OCI-LY3 (cell line): Measurements from ENCODE around the gene ATP10B.

Experiments
- H2AFZ ChIP-seq: fragments of 200-600, 300-600 bp; shearing (Covaris generic); 2 replicates; pipeline ENCODE4 v1.6.0; 2014; ENCODE audit warnings: antibody characterized with exemption, low read depth, low read length
- H3K27ac ChIP-seq: fragments of 200-600, 300-600 bp; sonication (generic); 2 replicates; pipeline ENCODE4 v1.5.1; 2014; ENCODE audit warnings: mild to moderate bottlenecking, low read length, moderate library complexity, mixed read lengths
- H3K27me3 ChIP-seq: fragments of 200-600, 300-600 bp; sonication (generic); 2 replicates; pipeline ENCODE4 v1.6.1; 2014; ENCODE audit warnings: low read depth, low read length, mixed read lengths
- H3K36me3 ChIP-seq: fragments of 200-600, 300-600 bp; sonication (generic); replicated peaks from 2 replicates; pipeline ENCODE3; 2014; ENCODE audit warnings: low read depth, low read length, mixed read lengths
- H3K4me1 ChIP-seq: fragments of 300-600, 200-600 bp; sonication (generic); 2 replicates; pipeline ENCODE4 v1.6.1; 2014; ENCODE audit warnings: low read length, mixed read lengths
- H3K4me2 ChIP-seq: fragments of 200-600, 300-600 bp; sonication (generic); 2 replicates; pipeline ENCODE4 v1.6.1; 2014; ENCODE audit warnings: low read length, mixed read lengths
- H3K4me3 ChIP-seq: fragments of 300-600, 200-600 bp; sonication (generic); 2 replicates; pipeline ENCODE4 v1.5.1; 2014; ENCODE audit warnings: antibody characterized with exemption, mild to moderate bottlenecking, low read length, moderate library complexity
- H3K79me2 ChIP-seq: fragments of 300-600, 200-600 bp; shearing (Covaris generic); 2 replicates; pipeline ENCODE4 v1.6.1; 2014; ENCODE audit warnings: mild to moderate bottlenecking, low read length, mixed read lengths
- H3K9ac ChIP-seq: fragments of 300-600, 200-600 bp; shearing (Covaris generic); 2 replicates; pipeline ENCODE4 v1.6.0; 2014; ENCODE audit warnings: mild to moderate bottlenecking, low read length, moderate library complexity
- H3K9me3 ChIP-seq: fragments of 200-600, 300-600 bp; shearing (Covaris generic); 2 replicates; pipeline ENCODE4 v1.6.1; 2014; ENCODE audit warnings: low read length, mixed read lengths; ENCODE audit not compliant: insufficient read depth
- H4K20me1 ChIP-seq: fragments of 200-600, 300-600 bp; sonication (generic); 2 replicates; pipeline ENCODE4 v1.6.1; 2016; ENCODE audit warnings: low read length, mixed read lengths; ENCODE audit not compliant: insufficient read depth
- EZH2phosphoT487 ChIP-seq: fragments of 200-600 bp; shearing (Covaris generic); IDR thresholded peaks from 2 replicates; pipeline ENCODE4 v1.6.1; 2018; ENCODE audit warnings: antibody characterized with exemption, mixed run types, low read depth
- TF ChIP-seq, protein P1 (sequence below): fragments of 200-600, 300-600 bp; sonication (generic); IDR thresholded peaks from 2 replicates; pipeline ENCODE4 v1.5.1; 2014; ENCODE audit warnings: antibody characterized with exemption, low read length, low read depth

The ATP10B gene

DNA sequence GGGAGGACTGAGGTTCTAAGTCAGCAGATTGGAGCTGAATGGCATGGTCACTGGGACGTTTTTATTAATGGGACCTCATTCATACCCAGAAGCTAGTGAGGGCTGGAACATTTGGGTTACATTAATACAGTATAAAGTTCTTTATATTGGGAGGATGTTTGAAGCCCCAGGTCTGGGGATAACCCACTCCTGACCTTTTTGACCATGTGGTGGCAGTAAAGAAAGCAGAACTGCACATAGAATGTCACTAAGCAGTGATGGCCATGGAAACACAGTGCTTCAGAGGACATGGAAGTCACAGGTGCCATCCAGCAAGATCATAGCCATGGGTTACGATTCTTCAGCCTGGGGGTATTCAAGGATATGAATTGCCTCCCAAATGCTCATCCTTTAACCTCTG is 176.0 kb downstream of the ATP10B start:
- Histone ChIP-seq H4K20me1 (no peaks in the 10 kb centered on the region), H3K9me3 (no peaks in the 10 kb centered on the region), H3K9ac (no peak overlapping the region), H3K4me3 (no peak overlapping the region), H3K4me2 (no peak overlapping the region), H3K27ac (no peak overlapping the region), H3K79me2 (no peaks in the 10 kb centered on the region), H3K27me3 (no peaks in the 10 kb centered on the region), H3K4me1 (no peaks in the 10 kb centered on the region), H2AFZ (no peak overlapping the region), H3K36me3 (no peaks in the 10 kb centered on the region)
- TF ChIP-seq, protein P1, sequence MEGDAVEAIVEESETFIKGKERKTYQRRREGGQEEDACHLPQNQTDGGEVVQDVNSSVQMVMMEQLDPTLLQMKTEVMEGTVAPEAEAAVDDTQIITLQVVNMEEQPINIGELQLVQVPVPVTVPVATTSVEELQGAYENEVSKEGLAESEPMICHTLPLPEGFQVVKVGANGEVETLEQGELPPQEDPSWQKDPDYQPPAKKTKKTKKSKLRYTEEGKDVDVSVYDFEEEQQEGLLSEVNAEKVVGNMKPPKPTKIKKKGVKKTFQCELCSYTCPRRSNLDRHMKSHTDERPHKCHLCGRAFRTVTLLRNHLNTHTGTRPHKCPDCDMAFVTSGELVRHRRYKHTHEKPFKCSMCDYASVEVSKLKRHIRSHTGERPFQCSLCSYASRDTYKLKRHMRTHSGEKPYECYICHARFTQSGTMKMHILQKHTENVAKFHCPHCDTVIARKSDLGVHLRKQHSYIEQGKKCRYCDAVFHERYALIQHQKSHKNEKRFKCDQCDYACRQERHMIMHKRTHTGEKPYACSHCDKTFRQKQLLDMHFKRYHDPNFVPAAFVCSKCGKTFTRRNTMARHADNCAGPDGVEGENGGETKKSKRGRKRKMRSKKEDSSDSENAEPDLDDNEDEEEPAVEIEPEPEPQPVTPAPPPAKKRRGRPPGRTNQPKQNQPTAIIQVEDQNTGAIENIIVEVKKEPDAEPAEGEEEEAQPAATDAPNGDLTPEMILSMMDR = peak; percentile 33
- no peak for TF ChIP-seq EZH2phosphoT487

DNA sequence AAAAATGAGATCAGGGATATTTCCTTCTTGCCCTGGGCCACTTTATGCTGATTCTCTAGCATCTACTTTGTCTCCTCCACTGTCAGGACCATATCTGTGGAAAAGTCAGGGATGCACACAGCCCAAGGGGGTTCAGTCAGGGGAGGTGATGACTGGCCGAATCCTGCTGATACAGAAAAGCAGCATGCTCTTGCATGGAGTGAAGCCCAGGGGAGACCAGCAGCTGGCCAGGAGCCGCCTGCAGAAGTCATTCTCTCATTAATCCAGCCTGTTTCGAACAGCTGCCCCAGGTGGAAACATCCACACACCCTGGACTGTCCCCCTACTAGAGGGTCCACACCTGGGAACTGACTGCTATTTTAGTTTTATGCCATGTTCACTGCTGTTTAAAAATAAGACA is 177.1 kb downstream of the ATP10B start:
- Histone ChIP-seq H3K27me3 (no peaks in the 10 kb centered on the region), H4K20me1 (no peaks in the 10 kb centered on the region), H3K27ac (no peak overlapping the region), H2AFZ (no peak overlapping the region), H3K9me3 (no peaks in the 10 kb centered on the region), H3K9ac (no peak overlapping the region), H3K4me3 (no peak overlapping the region), H3K4me1 (no peaks in the 10 kb centered on the region), H3K4me2 (no peak overlapping the region), H3K79me2 (no peaks in the 10 kb centered on the region), H3K36me3 (no peaks in the 10 kb centered on the region)
- TF ChIP-seq, protein P1 = no peak
- no peak for TF ChIP-seq EZH2phosphoT487

DNA sequence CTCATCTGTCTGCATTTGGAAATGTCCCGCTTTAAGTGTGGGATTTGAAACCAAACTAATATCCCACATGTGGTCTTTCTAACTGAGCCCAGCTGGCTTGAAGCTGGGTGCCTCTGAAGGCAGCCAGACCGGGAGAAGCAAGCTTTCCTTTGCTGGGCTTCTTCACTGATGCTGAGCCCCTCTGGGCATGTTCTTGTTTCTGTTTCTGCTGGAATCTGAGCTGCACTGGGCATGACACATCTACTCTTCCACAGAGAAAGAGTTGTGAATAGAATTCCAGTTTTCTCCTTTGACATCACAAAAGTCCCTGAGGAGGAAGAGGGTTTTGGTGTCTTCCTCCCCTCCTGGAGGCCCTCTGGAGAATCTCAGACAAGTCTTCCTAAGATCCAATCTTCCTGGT is 179.5 kb downstream of the ATP10B start:
- Histone ChIP-seq H3K27ac (no peak overlapping the region), H3K27me3 (no peaks in the 10 kb centered on the region), H3K36me3 (no peaks in the 10 kb centered on the region)

DNA sequence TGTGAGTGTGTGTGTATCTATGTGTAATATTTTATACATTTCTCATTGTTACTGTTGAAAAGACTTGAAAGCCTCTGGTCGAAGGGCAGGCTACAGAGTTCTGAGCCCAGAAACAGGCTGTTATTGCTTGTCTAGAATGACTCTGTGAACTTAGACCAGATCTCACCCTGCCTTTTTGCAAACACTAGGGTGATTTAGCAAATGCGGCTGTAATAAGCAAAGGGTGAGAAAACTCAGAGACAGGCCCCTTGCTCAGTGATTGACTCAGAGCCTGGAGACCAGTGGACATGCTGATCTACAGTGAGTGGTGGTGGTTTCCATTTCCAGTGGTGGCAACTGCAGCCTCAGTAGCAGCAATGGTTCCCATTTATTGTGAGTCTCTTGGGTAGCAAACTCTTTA is 183.7 kb downstream of the ATP10B start:
- Histone ChIP-seq H3K4me1 (no peaks in the 10 kb centered on the region), H3K36me3 (no peaks in the 10 kb centered on the region), H3K9ac (no peak overlapping the region), H3K27ac (no peak overlapping the region), H4K20me1 (no peaks in the 10 kb centered on the region), H3K4me2 (no peak overlapping the region), H3K27me3 (0 out of 2 replicates have a peak, but pooled peaks cover 4% of the 10 kb centered on the region), H2AFZ (no peak overlapping the region), H3K79me2 (no peaks in the 10 kb centered on the region), H3K4me3 (no peak overlapping the region), H3K9me3 (no peaks in the 10 kb centered on the region)
- TF ChIP-seq, protein P1 = no peak
- no peak for TF ChIP-seq EZH2phosphoT487

More for the DNA sequence above, 179.5 kb downstream of the ATP10B start:
- Histone ChIP-seq H4K20me1 (no peaks in the 10 kb centered on the region), H3K4me1 (no peaks in the 10 kb centered on the region), H3K9ac (no peak overlapping the region), H3K4me3 (no peak overlapping the region), H3K79me2 (no peaks in the 10 kb centered on the region), H3K4me2 (no peak overlapping the region), H2AFZ (no peak overlapping the region), H3K9me3 (no peaks in the 10 kb centered on the region)
- TF ChIP-seq, protein P1 = no peak
- TF ChIP-seq EZH2phosphoT487 = no peak
